IPS-15b (cell line): ENCODE results near the gene HK2.

Experiments used
- H3K27me3 ChIP-seq: one replicate; pipeline ENCODE4 v1.6.1; 2013; ENCODE audit warnings: low read length; ENCODE audit not compliant: control insufficient read depth, insufficient read depth
- H3K36me3 ChIP-seq: one replicate; pipeline ENCODE4 v1.6.1; 2013; ENCODE audit warnings: low read length; ENCODE audit not compliant: control insufficient read depth, insufficient read depth
- H3K4me1 ChIP-seq: one replicate; pipeline ENCODE4 v1.6.1; 2013; ENCODE audit warnings: mild to moderate bottlenecking, low read length; ENCODE audit not compliant: control insufficient read depth, insufficient read depth
- H3K4me3 ChIP-seq: one replicate; pipeline ENCODE4 v1.5.1; 2013; ENCODE audit warnings: low read depth, low read length
- H3K9ac ChIP-seq: one replicate; pipeline ENCODE4 v1.6.1; 2013; ENCODE audit warnings: low read depth, mild to moderate bottlenecking, low read length
- H3K9me3 ChIP-seq: one replicate; pipeline ENCODE4 v1.6.1; 2013; ENCODE audit warnings: mild to moderate bottlenecking, low read length; ENCODE audit not compliant: control insufficient read depth, insufficient read depth

The HK2 gene

GRCh38 chr2:74873678-74874640 lies 40.0 kb downstream of the HK2 start:
- H3K36me3 ChIP-seq, result peaks cover 38% of the 10 kb centered on the region
- no peaks in the 10 kb centered on the region for H3K27me3 ChIP-seq
- H3K4me3 ChIP-seq, result no peak overlapping the region
- H3K9me3 ChIP-seq, result no peaks in the 10 kb centered on the region
- no peaks in the 10 kb centered on the region for H3K4me1 ChIP-seq
- no peak overlapping the region for H3K9ac ChIP-seq

- H3K36me3 ChIP-seq, result peaks cover 53% of the 10 kb centered on the region
Observed at GRCh38 chr2:74876081-74876886, 42.4 kb downstream of the HK2 start.

GRCh38 chr2:74877376-74877775 lies 43.4 kb downstream of the HK2 start:
- Histone ChIP-seq H3K9ac (no peak overlapping the region), H3K4me3 (no peak overlapping the region), H3K9me3 (no peaks in the 10 kb centered on the region), H3K27me3 (no peaks in the 10 kb centered on the region), H3K36me3 (peaks cover 62% of the 10 kb centered on the region), H3K4me1 (no peaks in the 10 kb centered on the region)

More at GRCh38 chr2:74876081-74876886, 42.4 kb downstream of the HK2 start:
- Histone ChIP-seq H3K27me3 (no peaks in the 10 kb centered on the region), H3K9ac (peak overlapping the region; percentile 37), H3K4me1 (no peaks in the 10 kb centered on the region), H3K9me3 (no peaks in the 10 kb centered on the region), H3K4me3 (no peak overlapping the region)

DNA sequence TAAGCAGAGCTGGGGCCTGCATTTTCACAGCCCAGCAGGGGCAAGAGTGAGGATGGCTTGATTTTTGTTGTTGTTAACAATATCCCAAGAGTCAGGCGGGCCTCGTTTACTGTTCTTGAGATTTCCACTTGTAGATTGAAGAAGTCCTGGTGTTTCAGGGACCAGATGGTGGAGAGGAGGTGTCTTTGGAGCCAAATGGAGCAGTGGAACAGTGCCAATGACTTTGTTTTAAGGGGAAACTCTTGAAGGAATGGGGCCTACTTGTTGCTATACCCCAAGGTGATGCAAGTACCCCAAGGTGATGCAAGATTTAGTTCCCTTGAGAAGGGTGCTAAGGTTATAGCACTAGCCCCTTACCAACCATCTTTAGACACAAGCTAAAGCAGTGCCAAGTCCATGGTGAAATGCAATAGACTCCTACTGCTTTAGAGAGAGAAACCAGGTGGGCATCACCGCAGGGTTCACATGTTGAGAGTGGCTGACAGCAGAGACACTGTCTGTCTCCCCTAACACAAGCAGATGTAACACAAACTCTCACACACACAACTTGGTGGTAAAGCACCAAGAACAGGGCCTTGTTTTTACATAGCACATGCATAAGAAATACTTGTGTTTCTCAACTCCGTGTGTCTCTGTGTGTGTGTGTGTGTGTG lies 44.0 kb downstream of the HK2 start:
- no peaks in the 10 kb centered on the region for H3K9me3 ChIP-seq
- no peaks in the 10 kb centered on the region for H3K4me1 ChIP-seq
- no peak overlapping the region for H3K9ac ChIP-seq
- H3K36me3 ChIP-seq, result peaks cover 66% of the 10 kb centered on the region
- no peak overlapping the region for H3K4me3 ChIP-seq
- H3K27me3 ChIP-seq, result no peaks in the 10 kb centered on the region

GRCh38 chr2:74878551-74878950 lies 44.6 kb downstream of the HK2 start:
- Histone ChIP-seq H3K9ac (no peak overlapping the region), H3K9me3 (no peaks in the 10 kb centered on the region), H3K4me3 (no peak overlapping the region), H3K36me3 (peaks cover 68% of the 10 kb centered on the region), H3K4me1 (no peaks in the 10 kb centered on the region), H3K27me3 (no peaks in the 10 kb centered on the region)

GRCh38 chr2:74880054-74880728 lies 46.3 kb downstream of the HK2 start:
- no peak overlapping the region for H3K4me3 ChIP-seq
- peaks cover 72% of the 10 kb centered on the region for H3K36me3 ChIP-seq
- no peaks in the 10 kb centered on the region for H3K4me1 ChIP-seq
- no peak overlapping the region for H3K9ac ChIP-seq
- H3K9me3 ChIP-seq, result no peaks in the 10 kb centered on the region
- no peaks in the 10 kb centered on the region for H3K27me3 ChIP-seq

GRCh38 chr2:74881176-74881575 lies 47.2 kb downstream of the HK2 start:
- Histone ChIP-seq H3K4me1 (no peaks in the 10 kb centered on the region), H3K9ac (no peak overlapping the region), H3K36me3 (peaks cover 76% of the 10 kb centered on the region), H3K9me3 (no peaks in the 10 kb centered on the region), H3K4me3 (no peak overlapping the region), H3K27me3 (no peaks in the 10 kb centered on the region)

GRCh38 chr2:74881626-74882298 lies 47.8 kb downstream of the HK2 start:
- no peaks in the 10 kb centered on the region for H3K4me1 ChIP-seq
- no peak overlapping the region for H3K9ac ChIP-seq
- H3K4me3 ChIP-seq, result no peak overlapping the region
- H3K9me3 ChIP-seq, result no peaks in the 10 kb centered on the region
- H3K36me3 ChIP-seq, result peaks cover 76% of the 10 kb centered on the region
- no peaks in the 10 kb centered on the region for H3K27me3 ChIP-seq

DNA sequence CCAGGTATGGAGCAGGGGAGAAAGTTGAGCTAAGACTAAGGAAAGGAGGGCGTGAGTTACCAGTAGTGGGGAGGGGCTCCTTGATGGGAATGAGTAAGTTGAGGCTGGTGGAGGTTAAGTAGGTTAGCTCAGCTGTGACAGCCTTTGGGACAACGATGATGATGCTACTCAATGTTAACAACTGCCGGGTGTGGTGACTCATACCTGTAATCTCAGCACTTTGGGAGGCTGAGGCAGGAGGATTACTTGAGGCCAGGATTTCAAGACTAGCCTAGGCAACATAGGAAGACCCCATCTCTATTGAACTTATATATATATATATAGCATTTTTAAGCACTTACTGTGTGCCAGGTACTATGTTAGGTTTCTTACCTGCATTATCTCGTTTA lies 48.4 kb downstream of the HK2 start:
- Histone ChIP-seq H3K9me3 (no peaks in the 10 kb centered on the region), H3K9ac (no peak overlapping the region), H3K4me3 (no peak overlapping the region), H3K36me3 (peaks cover 74% of the 10 kb centered on the region), H3K27me3 (no peaks in the 10 kb centered on the region), H3K4me1 (no peaks in the 10 kb centered on the region)

DNA sequence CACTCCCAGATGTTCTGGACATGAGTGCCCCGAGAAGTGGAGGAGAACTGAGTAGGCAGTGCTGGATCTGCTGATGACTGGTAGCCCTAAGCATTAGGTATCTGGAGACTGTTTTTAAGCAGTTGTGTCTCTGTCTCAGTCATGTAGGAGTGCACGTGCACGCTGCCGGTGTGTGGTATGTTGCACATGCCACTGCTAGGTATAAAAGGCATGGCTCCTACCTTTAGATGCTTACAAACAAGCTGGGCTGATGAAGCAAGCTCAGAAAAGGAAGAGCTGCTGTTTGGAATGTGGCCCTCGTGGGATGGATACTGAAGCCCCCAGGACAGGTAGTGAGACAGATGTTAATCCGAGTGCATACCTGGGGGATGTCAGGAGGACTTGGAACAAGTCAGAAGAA lies 49.1 kb downstream of the HK2 start:
- Histone ChIP-seq H3K4me1 (no peaks in the 10 kb centered on the region), H3K4me3 (no peak overlapping the region), H3K9me3 (no peaks in the 10 kb centered on the region), H3K36me3 (peaks cover 76% of the 10 kb centered on the region), H3K9ac (no peak overlapping the region), H3K27me3 (no peaks in the 10 kb centered on the region)
